COR-L47 (cell line): Measurements from ENCODE around the gene KTN1.

Experiments used
- DNase-seq: peaks from one replicate; lab custom pipeline; 2025; lab: John Stamatoyannopoulos, UW

KTN1 gene

DNA sequence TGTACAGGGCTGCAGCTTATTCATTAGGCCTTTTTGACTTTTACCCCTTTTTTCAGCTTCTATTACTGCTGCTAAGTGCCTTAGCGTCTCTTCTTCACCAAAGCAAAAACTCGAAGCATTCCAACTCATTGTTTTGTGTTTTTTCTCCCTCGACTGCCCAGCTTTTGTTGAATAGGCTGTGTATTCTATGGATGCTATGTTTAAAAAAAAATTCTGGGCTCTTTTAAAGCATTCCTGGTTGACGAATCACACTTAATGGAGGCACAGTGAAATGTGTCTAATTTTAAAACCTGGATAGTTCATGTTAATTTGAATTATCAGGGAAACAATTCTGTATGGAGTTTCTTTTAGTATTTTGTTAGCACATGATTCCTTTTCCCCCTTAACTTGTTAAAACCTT lies 29.7 kb downstream of the KTN1 start:
- no peak for DNase-seq

DNA sequence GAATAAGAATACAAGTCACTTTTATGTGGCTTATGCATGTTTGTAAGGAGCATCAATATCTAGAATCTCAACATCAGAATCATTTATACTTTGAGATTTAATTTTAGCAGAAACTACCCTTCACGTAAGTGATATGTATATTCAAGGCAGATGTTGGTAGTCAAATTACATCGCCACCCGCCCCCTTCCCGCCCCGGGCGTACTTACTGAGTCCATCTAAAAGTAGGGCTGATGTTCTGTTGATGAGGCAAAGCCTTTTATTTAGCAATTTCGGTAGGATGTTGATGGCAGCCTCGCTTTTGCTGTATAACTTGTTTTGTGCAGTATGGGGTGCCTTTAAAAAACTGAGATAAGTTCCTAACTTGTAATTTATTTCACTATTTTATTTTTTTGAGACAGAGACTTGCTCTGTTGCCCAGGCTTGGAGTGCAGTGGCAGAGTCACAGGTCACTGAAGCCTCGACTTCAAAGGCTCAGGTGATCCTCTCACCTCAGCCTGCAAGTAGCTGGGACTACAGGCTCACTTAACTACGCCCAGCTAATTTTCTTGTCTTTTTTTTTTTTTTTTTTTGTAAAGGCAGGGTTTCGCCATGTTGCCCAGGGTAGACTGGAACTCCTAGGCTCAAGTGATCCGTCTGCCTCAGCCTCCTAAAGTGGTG lies 30.8 kb downstream of the KTN1 start:
- no peak for DNase-seq

DNA sequence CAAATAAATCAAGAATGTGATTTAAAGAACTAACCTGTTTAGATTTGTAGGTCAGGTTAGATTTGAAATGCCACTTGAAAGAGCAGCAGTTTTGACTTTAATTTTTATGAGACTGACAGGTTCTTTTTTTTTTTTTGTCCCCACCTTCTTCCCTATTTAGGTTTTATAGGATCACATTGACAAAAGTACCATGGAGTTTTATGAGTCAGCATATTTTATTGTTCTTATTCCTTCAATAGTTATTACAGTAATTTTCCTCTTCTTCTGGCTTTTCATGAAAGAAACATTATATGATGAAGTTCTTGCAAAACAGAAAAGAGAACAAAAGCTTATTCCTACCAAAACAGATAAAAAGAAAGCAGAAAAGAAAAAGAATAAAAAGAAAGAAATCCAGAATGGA lies 31.9 kb downstream of the KTN1 start:
- no peak for DNase-seq

DNA sequence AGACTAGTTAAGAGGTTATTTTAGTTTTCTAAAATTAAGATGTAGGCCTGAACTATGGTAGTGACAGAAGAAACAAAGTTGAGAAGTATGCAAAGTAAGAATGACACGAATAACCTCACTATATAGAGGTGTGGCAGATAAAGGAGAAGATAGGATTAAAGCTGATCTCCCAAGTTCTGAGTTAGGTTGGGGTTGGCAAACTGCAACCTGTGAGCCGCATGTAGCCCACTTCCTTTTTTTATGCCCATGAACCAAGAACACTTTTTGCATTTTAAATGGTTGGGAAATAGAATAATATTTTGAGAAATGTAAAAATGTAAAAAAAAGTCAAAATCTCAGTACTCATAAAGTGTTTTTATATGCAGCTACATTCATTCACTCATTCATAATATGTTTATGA lies 34.3 kb downstream of the KTN1 start:
- DNase-seq, result no peak

DNA sequence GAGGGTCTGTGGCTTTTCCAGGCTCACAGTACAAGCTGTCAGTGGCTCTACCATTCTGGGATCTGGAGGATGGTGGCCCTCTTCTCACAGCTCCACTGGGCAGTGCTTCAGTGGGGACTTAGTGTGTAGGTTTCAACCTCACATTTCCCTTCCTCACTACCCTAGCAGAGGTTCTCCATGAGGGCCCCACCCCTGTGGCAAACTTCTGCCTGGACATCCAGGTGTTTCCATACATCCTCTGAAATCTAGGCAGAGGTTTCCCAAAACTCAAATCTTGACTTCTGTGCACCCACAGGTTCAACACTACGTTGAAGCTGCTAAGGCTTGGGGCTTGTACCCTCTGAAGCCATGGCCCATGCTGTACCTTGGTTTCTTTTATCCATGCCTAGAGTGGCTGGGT lies 40.3 kb downstream of the KTN1 start:
- DNase-seq, result no peak

DNA sequence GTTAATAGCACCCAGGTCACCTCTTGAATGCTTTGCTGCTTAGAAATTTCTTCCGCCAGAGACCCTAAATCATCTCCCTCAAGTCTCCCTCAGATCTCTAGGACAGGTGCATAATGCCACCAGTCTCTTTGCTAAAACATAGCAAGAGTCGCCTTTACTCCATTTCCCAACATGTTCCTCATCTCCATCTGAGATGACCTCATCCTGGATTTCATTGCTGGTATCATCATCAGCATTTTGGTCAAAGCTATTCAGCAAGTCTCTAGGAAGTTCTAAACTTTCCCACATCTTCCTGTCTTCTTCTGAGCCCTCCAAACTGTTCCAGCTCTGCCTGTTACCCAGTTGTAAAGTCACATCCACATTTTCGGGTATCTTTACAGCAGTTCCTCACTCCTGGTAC lies 41.0 kb downstream of the KTN1 start:
- no peak for DNase-seq

DNA sequence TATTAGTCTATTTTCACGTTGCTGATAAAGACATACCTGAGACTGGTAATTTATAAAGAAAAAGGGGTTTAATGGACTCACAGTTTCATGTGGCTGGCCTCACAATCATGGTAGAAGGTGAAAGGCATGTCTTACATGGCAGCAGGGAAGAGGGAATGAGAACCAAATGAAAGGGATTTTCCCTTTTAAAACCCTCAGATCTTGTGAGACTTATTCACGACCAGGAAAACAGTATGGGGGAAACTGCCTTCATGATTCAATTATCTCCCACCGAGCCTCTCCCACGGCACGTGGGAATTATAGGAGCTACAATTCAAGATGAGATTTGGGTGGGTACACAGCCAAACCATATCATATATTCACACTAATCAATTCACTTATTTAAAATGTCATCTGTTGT lies 41.4 kb downstream of the KTN1 start:
- no peak for DNase-seq

DNA sequence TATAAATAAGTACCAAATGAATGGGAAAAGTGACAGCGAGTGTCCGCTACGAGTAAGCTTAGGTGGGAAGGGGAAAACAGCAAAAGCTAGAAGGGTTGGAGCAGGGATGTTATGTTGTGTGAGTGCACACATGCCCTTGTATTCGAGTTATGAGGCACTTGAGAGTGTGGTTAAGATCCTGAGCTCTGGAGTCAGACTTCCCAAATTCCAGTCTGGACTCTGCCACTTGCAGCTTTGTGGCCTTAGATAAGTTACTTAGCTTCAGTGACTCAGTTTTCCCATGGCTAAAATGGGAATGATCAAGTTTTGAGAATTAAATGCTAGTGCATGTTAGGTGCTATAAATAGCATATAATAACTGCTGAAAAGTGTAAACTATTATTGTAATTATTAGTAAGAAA lies 44.9 kb downstream of the KTN1 start:
- no peak for DNase-seq

DNA sequence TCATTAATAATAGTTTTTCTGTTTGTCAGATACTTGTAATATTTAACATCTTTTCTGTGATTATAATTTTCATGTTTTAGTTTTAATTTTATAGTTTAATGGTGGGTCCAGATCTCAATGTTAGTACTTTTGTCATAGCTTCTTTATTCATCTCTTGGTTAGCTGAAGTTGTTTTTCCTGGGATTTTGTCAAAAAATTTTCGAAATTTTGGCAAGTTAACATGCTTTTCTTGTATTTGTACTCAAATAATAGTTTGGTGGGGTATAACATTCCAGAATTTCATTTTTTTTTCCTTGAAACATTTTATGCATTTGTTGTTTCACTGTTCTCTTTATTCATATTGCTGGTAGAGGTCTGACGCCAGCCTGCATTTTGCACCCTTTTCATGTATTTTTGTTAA lies 45.5 kb downstream of the KTN1 start:
- DNase-seq, result no peak

DNA sequence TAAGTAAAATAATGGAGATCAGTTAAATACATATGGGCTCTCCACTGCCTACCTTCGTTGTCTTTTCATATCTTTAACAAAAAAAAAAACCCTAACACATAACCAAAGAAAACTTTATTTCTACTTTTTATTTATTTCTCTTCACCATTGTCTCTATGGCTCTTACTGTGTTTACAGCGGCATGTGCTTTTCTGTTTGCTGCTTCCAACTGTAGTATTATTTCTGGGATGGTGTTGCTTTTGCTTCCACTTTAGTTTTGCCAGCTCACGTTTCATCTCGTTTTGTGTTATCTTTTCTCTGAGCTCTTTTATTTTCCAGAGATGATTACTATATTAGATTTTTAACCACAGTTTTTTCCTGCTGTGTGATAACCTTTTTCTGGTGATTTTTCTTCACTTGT lies 46.1 kb downstream of the KTN1 start:
- no peak for DNase-seq

DNA sequence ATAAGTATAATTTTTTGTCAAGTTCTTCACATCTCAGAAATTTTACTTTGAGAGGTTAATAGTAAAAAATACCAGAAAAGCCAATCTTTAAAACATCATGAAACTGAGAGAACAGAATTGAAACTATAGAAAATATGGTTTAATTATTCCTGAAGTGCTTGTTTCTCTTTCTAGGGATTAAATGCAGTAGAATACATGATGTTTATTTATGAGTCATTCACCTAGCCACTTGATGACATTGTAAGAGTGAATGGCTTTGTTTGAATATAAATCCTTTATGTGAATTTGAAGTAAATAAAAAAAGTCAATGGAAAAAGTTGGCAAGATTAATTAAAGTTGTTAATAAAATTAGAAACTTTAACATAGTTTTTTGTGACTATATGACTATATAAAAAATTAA lies 48.4 kb downstream of the KTN1 start:
- DNase-seq, result no peak

DNA sequence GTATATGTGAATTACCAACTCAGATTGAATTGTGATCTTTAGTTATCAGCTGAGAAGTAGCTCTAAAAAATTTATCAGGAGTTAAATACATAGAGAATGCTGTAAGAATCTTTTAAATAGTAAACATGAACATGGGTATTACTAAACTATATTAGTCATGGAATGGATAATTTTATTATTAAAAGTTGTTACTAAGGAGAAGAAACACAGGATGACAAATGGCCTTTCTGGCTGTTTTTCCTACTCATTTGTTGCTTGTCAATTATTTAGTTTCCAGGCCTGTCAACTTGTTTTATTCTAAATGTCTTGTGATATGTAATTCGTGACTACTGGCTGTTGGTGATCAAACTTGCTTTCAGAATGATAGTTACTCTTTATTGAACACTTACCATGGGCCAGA lies 58.7 kb downstream of the KTN1 start:
- DNase-seq, result no peak

DNA sequence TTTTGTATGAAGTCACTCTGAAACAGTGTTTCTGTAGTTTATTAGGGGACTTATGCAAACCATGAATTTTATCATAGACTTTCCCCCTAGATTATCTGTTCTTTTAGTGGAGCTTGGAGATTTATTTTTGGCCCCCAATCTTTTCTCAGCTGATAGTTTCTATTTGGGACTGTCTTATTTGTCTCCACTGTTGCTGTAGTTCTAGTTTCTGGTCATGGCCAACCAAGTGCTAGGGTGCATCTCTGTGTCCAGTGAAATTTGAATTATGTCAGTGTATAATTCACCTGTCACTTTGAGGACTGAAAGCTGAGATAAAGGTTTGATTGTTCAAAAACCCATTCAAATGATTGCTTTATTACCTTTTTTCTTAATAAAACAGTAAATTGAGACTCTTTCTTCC lies 61.3 kb downstream of the KTN1 start:
- no peak for DNase-seq

DNA sequence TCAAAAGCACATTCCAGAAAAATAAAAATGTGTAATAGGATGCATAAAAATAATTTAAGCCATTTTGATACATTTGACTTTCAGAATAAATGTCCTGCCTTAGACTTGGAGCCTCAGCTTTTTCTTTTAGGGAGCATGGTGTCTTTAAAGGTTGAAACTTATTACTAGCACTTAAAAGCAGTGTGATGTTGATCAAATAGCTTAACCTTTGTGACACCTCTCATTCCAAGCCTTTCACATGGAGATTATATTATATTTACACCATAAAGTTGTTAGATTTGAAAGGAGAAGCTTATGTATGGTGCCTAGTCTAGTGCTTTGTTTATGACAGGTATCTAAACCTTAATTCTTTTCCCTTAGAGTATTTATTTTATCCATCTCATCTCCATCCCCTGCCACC lies 61.9 kb downstream of the KTN1 start:
- DNase-seq, result no peak

DNA sequence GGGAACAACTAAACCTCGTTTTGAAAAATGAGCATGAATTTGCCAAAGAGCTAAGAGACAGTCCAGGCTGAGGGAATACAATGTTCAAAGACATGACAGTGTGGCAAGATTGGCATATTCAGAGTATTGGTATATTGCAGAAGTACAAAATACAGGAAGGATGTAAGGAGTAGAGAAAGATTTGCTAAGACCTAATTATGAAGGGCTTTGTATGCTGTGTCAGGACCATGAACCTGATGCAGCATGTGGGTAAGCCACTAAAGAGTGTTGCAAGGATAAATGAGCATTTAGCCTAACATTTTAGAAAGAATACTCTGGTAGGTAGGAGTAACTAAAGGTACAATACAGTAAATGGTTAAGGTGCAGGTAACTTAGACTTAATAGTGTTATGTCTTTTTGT lies 65.1 kb downstream of the KTN1 start:
- DNase-seq, result no peak

DNA sequence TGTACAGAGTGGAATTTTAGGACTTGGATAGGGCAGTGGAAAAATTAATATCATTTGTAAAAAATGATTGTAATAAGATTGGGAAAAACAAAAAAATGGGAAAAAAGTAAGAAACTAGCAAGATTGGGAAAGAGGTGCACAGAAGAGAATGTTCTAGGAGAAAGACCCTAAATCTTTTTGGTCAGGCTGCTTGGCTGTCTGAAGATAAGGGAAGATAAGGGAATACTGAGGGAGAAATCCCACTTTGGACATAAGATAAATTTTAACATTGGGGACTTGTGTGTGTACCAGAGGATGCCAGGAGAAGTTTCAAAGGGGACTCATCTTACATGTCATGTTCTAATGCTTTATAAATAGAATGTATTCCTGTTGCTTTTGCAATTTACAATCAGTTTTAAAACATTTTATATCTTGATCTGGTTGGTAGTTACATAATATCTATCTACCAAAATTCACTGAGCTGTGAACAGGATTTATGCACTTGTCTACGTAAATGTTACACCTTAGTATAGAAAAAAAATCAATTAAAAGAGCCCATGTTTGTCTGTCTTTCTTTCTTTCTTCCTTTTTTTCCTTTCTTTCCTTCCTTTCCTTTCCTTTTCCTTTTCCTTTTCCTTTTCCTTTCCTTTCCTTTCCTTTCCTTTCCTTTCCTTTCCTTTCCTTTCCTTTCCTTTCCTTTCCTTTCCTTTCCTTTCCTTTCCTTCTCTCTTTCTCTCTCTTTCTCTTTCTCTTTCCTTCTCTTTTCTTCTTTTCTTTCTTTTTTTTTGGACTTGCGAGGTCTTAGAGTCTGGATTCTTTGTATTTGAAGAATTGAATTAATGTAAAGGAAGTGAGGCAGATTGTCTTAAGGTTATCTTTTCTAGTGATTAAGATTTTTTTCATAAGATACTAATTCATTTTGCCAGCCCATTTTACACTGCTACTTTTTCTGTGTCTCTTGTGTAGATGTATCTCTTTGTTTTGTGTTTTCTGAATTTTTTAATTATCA lies 66.1 kb downstream of the KTN1 start:
- no peak for DNase-seq

DNA sequence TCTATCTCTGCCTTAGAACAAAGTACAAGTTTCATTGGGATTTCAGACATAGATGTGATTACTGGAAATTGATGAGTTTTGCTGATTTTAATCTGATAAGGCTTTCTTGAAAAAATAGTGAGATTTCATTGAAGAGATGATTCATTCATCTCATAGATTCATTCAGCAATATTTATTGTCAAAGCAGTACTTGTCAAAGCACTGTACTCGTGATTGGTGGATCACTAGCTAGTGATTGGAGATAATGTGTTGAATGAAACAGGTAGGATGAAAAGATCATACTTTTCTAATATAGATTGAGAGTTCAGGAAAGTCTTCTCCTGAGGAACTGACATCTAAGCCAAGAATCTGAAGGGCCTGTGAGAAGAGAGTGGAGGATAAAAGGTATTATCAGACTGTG lies 71.0 kb downstream of the KTN1 start:
- no peak for DNase-seq

DNA sequence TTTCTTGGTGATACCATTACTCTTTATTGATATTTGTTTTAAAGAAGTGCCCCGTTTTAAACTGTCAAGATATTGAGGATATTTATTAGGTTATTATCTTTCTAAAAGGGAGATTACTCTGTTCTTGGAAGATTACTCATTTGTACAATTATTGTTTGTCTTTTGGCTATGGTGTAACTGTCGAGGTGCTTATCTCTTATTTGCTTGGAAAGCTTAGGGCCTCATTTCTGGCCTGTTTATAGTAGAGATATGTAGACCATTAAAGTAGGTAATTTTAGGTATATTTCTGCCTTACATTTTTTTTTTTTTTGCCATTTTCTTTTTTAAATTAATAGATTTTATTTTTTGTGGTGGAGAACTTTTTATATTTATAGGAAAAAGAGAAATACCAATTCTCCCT lies 74.2 kb downstream of the KTN1 start:
- no peak for DNase-seq

DNA sequence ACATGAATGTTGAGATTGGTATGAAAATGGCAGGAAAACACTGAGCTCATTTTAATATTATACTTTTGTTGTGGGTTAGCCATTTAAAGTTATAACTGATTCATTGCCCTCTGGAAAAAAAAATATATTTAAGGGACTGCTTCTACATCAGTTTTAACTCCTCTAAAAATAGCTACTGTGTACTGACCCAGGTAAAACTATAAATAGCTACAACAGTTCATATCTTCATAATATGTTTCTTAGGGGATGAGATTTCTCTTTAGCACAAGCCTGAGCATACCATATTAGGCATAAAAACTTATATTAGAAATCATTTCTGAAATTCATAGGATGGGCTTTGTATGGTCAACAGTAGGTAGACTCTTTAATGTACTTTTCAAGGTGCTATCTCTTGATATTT lies 81.0 kb downstream of the KTN1 start:
- DNase-seq, result no peak

DNA sequence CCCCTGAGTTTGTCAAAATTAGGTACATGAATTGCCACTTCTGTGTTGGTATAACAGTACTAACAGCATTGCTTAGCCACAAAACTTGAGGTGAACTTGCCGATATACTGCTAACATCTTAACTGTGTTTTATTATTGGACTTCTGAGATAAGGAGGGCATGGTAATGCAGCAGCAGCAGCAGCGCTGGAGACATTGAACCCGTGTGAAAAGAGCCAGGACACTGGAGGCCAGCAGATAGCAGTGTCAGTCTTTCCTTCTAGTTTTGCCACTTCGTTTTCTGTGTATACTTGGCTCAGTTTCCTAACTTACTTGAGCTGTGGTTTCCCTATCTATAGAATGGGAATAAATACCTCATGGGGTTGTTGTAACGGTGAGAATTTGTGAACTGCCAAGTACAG lies 82.7 kb downstream of the KTN1 start:
- DNase-seq, result no peak

DNA sequence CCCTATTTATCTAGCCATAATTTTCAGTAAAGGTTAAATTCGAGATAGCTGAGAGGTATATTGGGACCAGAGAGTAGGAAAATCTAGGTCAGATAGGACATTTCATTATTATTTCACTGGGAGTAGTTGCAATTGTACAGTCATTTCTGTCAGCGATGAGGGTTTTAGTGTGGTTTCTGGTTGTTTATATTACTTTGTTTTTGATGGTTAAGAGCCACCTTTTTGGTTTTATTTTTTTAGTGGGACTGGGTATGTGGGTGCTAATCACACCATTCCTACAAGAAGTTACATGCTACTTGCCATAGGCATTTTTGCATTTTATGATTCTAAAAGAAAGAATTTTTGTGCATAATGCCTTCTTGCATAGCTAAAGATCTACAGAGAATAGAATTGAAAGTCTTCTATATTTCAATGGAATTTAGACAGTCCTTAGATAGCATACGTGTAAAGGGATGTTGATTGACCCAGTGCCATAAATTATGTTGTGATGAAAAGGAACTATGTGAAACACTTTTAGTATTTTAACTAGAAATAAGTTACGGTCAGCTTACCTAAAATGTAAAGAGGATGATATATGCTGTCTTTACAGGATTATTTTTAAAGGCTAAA lies 85.2 kb downstream of the KTN1 start:
- no peak for DNase-seq

DNA sequence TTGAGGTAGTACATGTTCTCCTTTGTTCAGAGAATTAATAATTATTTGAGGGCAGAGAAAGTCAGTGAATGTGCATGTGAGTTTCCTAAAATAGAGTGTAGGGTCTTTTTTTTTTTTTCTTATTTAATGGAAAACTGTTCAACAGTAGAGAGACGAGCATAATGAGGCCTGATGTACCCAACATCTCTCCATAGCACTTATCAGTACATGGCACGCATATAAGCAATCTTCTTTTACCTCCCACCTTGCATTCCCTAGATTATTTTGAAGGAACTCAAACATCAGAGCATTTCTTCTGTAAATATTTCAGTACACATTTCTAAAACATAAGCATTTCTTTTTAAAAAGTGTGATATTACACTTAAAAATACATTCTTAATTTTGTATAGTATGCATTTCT lies 87.8 kb downstream of the KTN1 start:
- DNase-seq, result no peak

DNA sequence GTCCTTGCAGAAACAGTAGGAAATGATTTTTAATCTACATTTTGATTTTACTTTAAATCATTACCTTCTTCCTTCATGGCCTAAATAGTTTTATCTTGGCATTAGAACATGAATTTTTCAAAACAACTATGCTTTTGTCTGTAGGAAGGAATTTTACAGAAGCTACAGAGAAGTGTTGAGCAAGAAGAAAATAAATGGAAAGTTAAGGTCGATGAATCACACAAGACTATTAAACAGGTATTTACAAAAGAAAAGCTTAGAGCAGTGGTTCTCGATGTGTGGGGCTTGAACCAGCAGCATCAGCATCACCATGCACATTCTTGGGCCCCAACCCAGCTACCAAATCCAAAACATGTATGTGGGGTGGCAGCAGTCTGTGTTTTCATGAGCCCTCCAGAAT lies 91.6 kb downstream of the KTN1 start:
- DNase-seq, result no peak
